Measurements from ENCODE around the gene BBLN. TPM values are rescaled to one million over a fixed set of nuclear protein-coding genes. Genes with fewer than 3 reads are reported as not detected.

Gene BBLN
- total and polyA plus RNA-seq, 2 donors (not counting 1 experiment from before 2014, with no cell fraction given): 44.3 to 148 TPM

- Histone ChIP-seq H3K4me2 (replicated peaks; ENCODE audit: low read depth, low read length, poor library complexity, severe bottlenecking) (no peak overlapping the region), H3K36me3 (replicated peaks in 1 of 2; ENCODE audit: control extremely low read depth in 1 of 2, control insufficient read depth in 1 of 2, extremely low read depth in 1 of 2, insufficient read depth in 2 of 2, low read length in 1 of 2) (no peaks in the 10 kb centered on the region), H2AFZ (ENCODE audit: insufficient read depth, low read depth, low read length, poor library complexity, severe bottlenecking) (no peak overlapping the region), H3K9me3 (ENCODE audit: control extremely low read depth in 1 of 3, control insufficient read depth in 2 of 3, insufficient read depth in 1 of 3, low read length in 2 of 3) (no peaks in the 10 kb centered on the region), H3K79me2 (ENCODE audit: control insufficient read depth, insufficient read depth, low read length) (no peaks in the 10 kb centered on the region), H3K27me3 (replicated peaks in 1 of 4; ENCODE audit: control extremely low read depth in 1 of 4, control insufficient read depth in 3 of 4, insufficient read depth in 4 of 4, low read length in 3 of 4) (peaks cover 0 to 40% (median 8%) of the 10 kb centered on the region in 4 experiments), H3K9ac (ENCODE audit: low read length) (no peak overlapping the region), H3K4me1 (ENCODE audit: control insufficient read depth in 2 of 2, insufficient read depth in 2 of 2, low read length in 2 of 2) (peaks cover 8 to 11% of the 10 kb centered on the region in 2 donors), H3K27ac (ENCODE audit: low read length in 2 of 2) (no peak overlapping the region), H4K20me1 (ENCODE audit: control insufficient read depth, insufficient read depth, low read length, poor library complexity, severe bottlenecking) (no peaks in the 10 kb centered on the region), H3K4me3 (ENCODE audit: control extremely low read depth in 1 of 5, extremely low read depth in 1 of 5, insufficient read depth in 1 of 5, low read depth in 2 of 5, low read length in 4 of 5) (no peak overlapping the region)
- no peak for TF ChIP-seq CTCF (IDR thresholded peaks at IDR 0.05)
- TF ChIP-seq EZH2 (IDR thresholded peaks at IDR 0.05; ENCODE audit: borderline replicate concordance, insufficient read depth, low read depth, low read length, poor library complexity, severe bottlenecking): no peak
- POLR2A ChIA-PET: interaction anchor here (0.5 to 0.7 kb wide), 3 partner anchors 12 to 155 kb away, joined by 3 to 8 read pairs (median 5); no protein-coding TSS in a partner anchor
- peaks cover 5% of the 10 kb centered on the region for H3K4me1 Mint-ChIP-seq
- H3K27ac Mint-ChIP-seq: no peak overlapping the region
- no peaks in the 10 kb centered on the region for H3K9me3 Mint-ChIP-seq (ENCODE audit: insufficient read depth)
- ATAC-seq (ENCODE audit: low read depth): no peak
- intact Hi-C loops (cut with micrococcal nuclease): no loop called here
- DNase-seq: no peak
- peaks cover 44% of the 10 kb centered on the region for H3K27me3 Mint-ChIP-seq
- CTCF ChIA-PET: interaction anchor here (0.9 kb wide), 1 partner anchor 9 kb away, joined by 4 read pairs; no protein-coding TSS in a partner anchor
- WGBS (ENCODE audit: insufficient coverage): 94% methylated on average over 7 of the region's 7 CpGs
- H3K4me3 Mint-ChIP-seq: no peak overlapping the region
Measured at GRCh38 chr9:128208386-128208785, 48.3 kb downstream of the BBLN start.

- 70% methylated on average over 6 of the region's 15 CpGs for WGBS (ENCODE audit: insufficient coverage)
- H3K27me3 Mint-ChIP-seq: peaks cover 46% of the 10 kb centered on the region
- Histone ChIP-seq H3K4me3 (ENCODE audit: control extremely low read depth in 1 of 5, extremely low read depth in 1 of 5, insufficient read depth in 1 of 5, low read depth in 2 of 5, low read length in 4 of 5) (no peak overlapping the region), H3K27me3 (replicated peaks in 1 of 4; ENCODE audit: control extremely low read depth in 1 of 4, control insufficient read depth in 3 of 4, insufficient read depth in 4 of 4, low read length in 3 of 4) (peaks cover 0 to 35% (median 6%) of the 10 kb centered on the region in 4 experiments), H3K4me1 (ENCODE audit: control insufficient read depth in 2 of 2, insufficient read depth in 2 of 2, low read length in 2 of 2) (peaks cover 2 to 4% of the 10 kb centered on the region in 2 donors), H3K9me3 (ENCODE audit: control extremely low read depth in 1 of 3, control insufficient read depth in 2 of 3, insufficient read depth in 1 of 3, low read length in 2 of 3) (no peaks in the 10 kb centered on the region), H3K36me3 (replicated peaks in 1 of 2; ENCODE audit: control extremely low read depth in 1 of 2, control insufficient read depth in 1 of 2, extremely low read depth in 1 of 2, insufficient read depth in 2 of 2, low read length in 1 of 2) (no peaks in the 10 kb centered on the region), H3K79me2 (ENCODE audit: control insufficient read depth, insufficient read depth, low read length) (no peaks in the 10 kb centered on the region), H4K20me1 (ENCODE audit: control insufficient read depth, insufficient read depth, low read length, poor library complexity, severe bottlenecking) (no peaks in the 10 kb centered on the region), H3K27ac (ENCODE audit: low read length in 2 of 2) (no peak overlapping the region), H3K4me2 (replicated peaks; ENCODE audit: low read depth, low read length, poor library complexity, severe bottlenecking) (no peak overlapping the region), H3K9ac (ENCODE audit: low read length) (no peak overlapping the region), H2AFZ (ENCODE audit: insufficient read depth, low read depth, low read length, poor library complexity, severe bottlenecking) (no peak overlapping the region)
- intact Hi-C loops (cut with micrococcal nuclease): no loop called here
- ChIA-PET CTCF (no interaction called here), POLR2A (no interaction called here)
- H3K4me1 Mint-ChIP-seq: peaks cover 5% of the 10 kb centered on the region
- DNase-seq: no peak
- no peak overlapping the region for H3K4me3 Mint-ChIP-seq
- TF ChIP-seq CTCF (IDR thresholded peaks at IDR 0.05) (no peak), EZH2 (IDR thresholded peaks at IDR 0.05; ENCODE audit: borderline replicate concordance, insufficient read depth, low read depth, low read length, poor library complexity, severe bottlenecking) (no peak)
- no peak for ATAC-seq (ENCODE audit: low read depth)
- no peak overlapping the region for H3K27ac Mint-ChIP-seq
- no peaks in the 10 kb centered on the region for H3K9me3 Mint-ChIP-seq (ENCODE audit: insufficient read depth)
Measured at GRCh38 chr9:128208946-128209669, 49.0 kb downstream of the BBLN start.

All from B cell (primary cell).